Astrocyte (in vitro differentiated cells and primary cell): Measurements from ENCODE around the gene LRRC9. TPM values are rescaled to one million over a fixed set of nuclear protein-coding genes. Genes with fewer than 3 reads are reported as not detected.

Experiments
- DNase-seq: peaks from one replicate; pipeline ENCODE4 v3.0.0-alpha.2; 2010; ENCODE audit warnings: low read depth
- FAIRE-seq: peaks from 2 replicates; lab custom pipeline; 2011; peaks lifted over from hg19 to GRCh38; lab: Jason Lieb, UNC
- H2AFZ ChIP-seq: 2 replicates; pipeline ENCODE4 v1.6.0; 2012; ENCODE audit warnings: low read depth, low read length, inconsistent platforms
- H3K27ac ChIP-seq: 2 replicates; pipeline ENCODE4 v1.5.1; 2011; ENCODE audit warnings: low read depth, low read length, inconsistent platforms
- H3K27me3 ChIP-seq: 2 replicates; pipeline ENCODE4 v1.6.0; 2011; ENCODE audit warnings: low read length, inconsistent platforms; ENCODE audit not compliant: insufficient read depth
- H3K36me3 ChIP-seq: 2 replicates; pipeline ENCODE4 v1.5.1; 2011; ENCODE audit warnings: low read length, inconsistent platforms; ENCODE audit not compliant: insufficient read depth
- H3K4me1 ChIP-seq: 2 replicates; pipeline ENCODE4 v1.5.1; 2011; ENCODE audit warnings: low read length, inconsistent platforms; ENCODE audit not compliant: insufficient read depth
- H3K4me2 ChIP-seq: 2 replicates; pipeline ENCODE4 v1.6.0; 2012; ENCODE audit warnings: low read length, inconsistent platforms
- H3K4me3 ChIP-seq: 2 replicates; pipeline ENCODE4 v1.5.1; 2011; ENCODE audit warnings: low read depth, mild to moderate bottlenecking, low read length, inconsistent platforms; ENCODE audit not compliant: insufficient read depth
- H3K79me2 ChIP-seq: 2 replicates; pipeline ENCODE4 v1.6.0; 2012; ENCODE audit warnings: mild to moderate bottlenecking, low read length, inconsistent platforms; ENCODE audit not compliant: insufficient read depth
- H3K9ac ChIP-seq: 2 replicates; pipeline ENCODE4 v1.6.0; 2012; ENCODE audit warnings: mild to moderate bottlenecking, low read length, inconsistent platforms
- H3K9me3 ChIP-seq: 2 replicates; pipeline ENCODE4 v1.5.1; 2012; ENCODE audit warnings: low read depth, mild to moderate bottlenecking, low read length, inconsistent platforms; ENCODE audit not compliant: insufficient read depth
- H4K20me1 ChIP-seq: 2 replicates; pipeline ENCODE4 v1.6.0; 2012; ENCODE audit warnings: low read length, inconsistent platforms; ENCODE audit not compliant: insufficient read depth
- H3K27ac Mint-ChIP-seq: one replicate; pipeline ENCODE4 v1.8.0; 2021; ENCODE audit warnings: mild to moderate bottlenecking, mixed read lengths; ENCODE audit not compliant: unreplicated experiment
- H3K27me3 Mint-ChIP-seq: one replicate; pipeline ENCODE4 v1.8.0; 2021; ENCODE audit warnings: low read depth, mixed read lengths; ENCODE audit not compliant: unreplicated experiment
- H3K36me3 Mint-ChIP-seq: one replicate; pipeline ENCODE4 v1.8.0; 2021; ENCODE audit warnings: low read depth, mixed read lengths; ENCODE audit not compliant: unreplicated experiment
- H3K4me1 Mint-ChIP-seq: one replicate; pipeline ENCODE4 v1.8.0; 2021; ENCODE audit warnings: low read depth, mixed read lengths; ENCODE audit not compliant: unreplicated experiment
- H3K4me3 Mint-ChIP-seq: one replicate; pipeline ENCODE4 v1.8.0; 2021; ENCODE audit warnings: mild to moderate bottlenecking, moderate library complexity, mixed read lengths; ENCODE audit not compliant: unreplicated experiment
- H3K9me3 Mint-ChIP-seq: one replicate; pipeline ENCODE4 v1.8.0; 2021; ENCODE audit warnings: mild to moderate bottlenecking, mixed read lengths; ENCODE audit not compliant: unreplicated experiment
- CTCF ChIP-seq: IDR thresholded peaks from 2 replicates; pipeline ENCODE4 v1.5.1; 2011; ENCODE audit warnings: low read depth, mild to moderate bottlenecking, inconsistent platforms, low read length, moderate library complexity; ENCODE audit not compliant: insufficient read depth
- EZH2 ChIP-seq: IDR thresholded peaks from 2 replicates; pipeline ENCODE4 v1.6.1; 2012; ENCODE audit warnings: mild to moderate bottlenecking, low read length, inconsistent platforms; ENCODE audit not compliant: insufficient read depth
- total RNA-seq: library from RNA; stranded (reverse); gene quantifications from 2 replicates; pipeline ENCODE4 v1.2.1, GENCODE V29; 2021

LRRC9 gene
- total RNA-seq, 1 donor from 2014 or later = 0.05 TPM

- DNase-seq (peak; percentile 42), FAIRE-seq (no peak)
- Histone ChIP-seq H3K27me3 (no peaks in the 10 kb centered on the region), H3K27ac (peak overlapping the region; percentile 98), H3K4me2 (peak overlapping the region; percentile 92), H2AFZ (peak overlapping the region; percentile 95), H3K4me1 (peaks cover 23% of the 10 kb centered on the region), H3K9me3 (no peaks in the 10 kb centered on the region), H3K4me3 (peak overlapping the region; percentile 98), H3K36me3 (no peaks in the 10 kb centered on the region), H3K79me2 (peaks cover 56% of the 10 kb centered on the region), H3K9ac (peak overlapping the region; percentile 98), H4K20me1 (peaks cover 37% of the 10 kb centered on the region)
- TF ChIP-seq EZH2 = no peak
- no peak for TF ChIP-seq CTCF
- Mint-ChIP-seq H3K9me3 (no peaks in the 10 kb centered on the region), H3K27ac (peak overlapping the region; percentile 90), H3K36me3 (peaks cover 4% of the 10 kb centered on the region), H3K4me3 (peak overlapping the region; percentile 94), H3K27me3 (no peaks in the 10 kb centered on the region), H3K4me1 (peaks cover 11% of the 10 kb centered on the region)
These were observed 172.6 kb downstream of the LRRC9 start for GRCh38 chr14:60092526-60092920.

- FAIRE-seq (no peak), DNase-seq (no peak)
- Histone ChIP-seq H3K36me3 (peaks cover under 1% of the 10 kb centered on the region), H3K4me3 (peak overlapping the region; percentile 98), H3K27me3 (no peaks in the 10 kb centered on the region), H3K79me2 (peaks cover 62% of the 10 kb centered on the region), H3K4me2 (peak overlapping the region; percentile 92), H3K9ac (peak overlapping the region; percentile 98), H4K20me1 (peaks cover 42% of the 10 kb centered on the region), H3K9me3 (no peaks in the 10 kb centered on the region), H3K27ac (peak overlapping the region; percentile 98), H3K4me1 (peaks cover 23% of the 10 kb centered on the region), H2AFZ (no peak overlapping the region)
- Mint-ChIP-seq H3K27ac (peak overlapping the region; percentile 90), H3K36me3 (peaks cover 8% of the 10 kb centered on the region), H3K4me3 (peak overlapping the region; percentile 94), H3K9me3 (no peaks in the 10 kb centered on the region), H3K4me1 (peaks cover 16% of the 10 kb centered on the region), H3K27me3 (no peaks in the 10 kb centered on the region)
- TF ChIP-seq CTCF = no peak
- TF ChIP-seq EZH2 = no peak
These were observed 173.1 kb downstream of the LRRC9 start for GRCh38 chr14:60093080-60093479.

GRCh38 chr14:60093606-60094005, 173.7 kb downstream of the LRRC9 start:
- Histone ChIP-seq H4K20me1 (peaks cover 47% of the 10 kb centered on the region), H3K4me1 (peaks cover 23% of the 10 kb centered on the region), H3K9ac (peak overlapping the region; percentile 98), H3K27me3 (no peaks in the 10 kb centered on the region), H3K27ac (peak overlapping the region; percentile 98), H3K4me3 (peak overlapping the region; percentile 98), H3K4me2 (peak overlapping the region; percentile 92), H3K36me3 (peaks cover 3% of the 10 kb centered on the region), H3K9me3 (no peaks in the 10 kb centered on the region), H2AFZ (no peak overlapping the region), H3K79me2 (peaks cover 67% of the 10 kb centered on the region)
- Mint-ChIP-seq H3K9me3 (no peaks in the 10 kb centered on the region), H3K27me3 (no peaks in the 10 kb centered on the region), H3K36me3 (peaks cover 12% of the 10 kb centered on the region), H3K27ac (peak overlapping the region; percentile 90), H3K4me3 (peak overlapping the region; percentile 94), H3K4me1 (peaks cover 19% of the 10 kb centered on the region)
- no peak for FAIRE-seq
- DNase-seq = no peak
- TF ChIP-seq EZH2 (no peak), CTCF (no peak)
